ENCODE data around the gene DDHD1.

DNA sequence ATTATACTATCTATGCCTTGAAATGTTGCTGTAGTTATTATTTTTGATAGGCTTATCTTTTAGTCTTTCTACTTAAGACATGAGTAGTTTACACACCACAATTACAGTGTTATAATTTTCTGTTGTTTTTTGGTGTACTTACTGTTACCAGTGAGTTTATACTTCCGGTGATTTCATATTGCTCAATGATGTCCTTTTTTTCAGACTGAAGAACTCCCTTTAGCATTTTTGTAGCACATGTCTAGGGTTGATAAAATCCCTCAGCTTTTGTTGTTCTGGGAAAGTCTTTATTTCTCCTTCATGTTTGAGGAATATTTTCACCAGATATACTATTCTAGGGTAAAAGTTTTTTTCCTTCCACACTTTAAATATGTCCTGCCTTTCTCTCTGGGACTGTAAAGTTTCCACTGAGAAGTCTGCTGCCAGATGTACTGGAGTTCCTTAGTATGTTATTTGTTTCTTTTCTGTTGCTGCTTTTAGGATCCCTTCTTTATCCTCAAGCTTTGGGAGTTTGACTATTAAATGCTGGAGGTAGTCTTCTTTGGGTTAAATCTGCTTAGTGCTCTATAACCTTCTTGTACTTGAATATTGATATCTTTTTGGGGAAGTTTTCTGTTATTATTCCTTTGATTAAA lies 160.8 kb downstream of the DDHD1 start:
- TF ChIP-seq, protein P1, sequence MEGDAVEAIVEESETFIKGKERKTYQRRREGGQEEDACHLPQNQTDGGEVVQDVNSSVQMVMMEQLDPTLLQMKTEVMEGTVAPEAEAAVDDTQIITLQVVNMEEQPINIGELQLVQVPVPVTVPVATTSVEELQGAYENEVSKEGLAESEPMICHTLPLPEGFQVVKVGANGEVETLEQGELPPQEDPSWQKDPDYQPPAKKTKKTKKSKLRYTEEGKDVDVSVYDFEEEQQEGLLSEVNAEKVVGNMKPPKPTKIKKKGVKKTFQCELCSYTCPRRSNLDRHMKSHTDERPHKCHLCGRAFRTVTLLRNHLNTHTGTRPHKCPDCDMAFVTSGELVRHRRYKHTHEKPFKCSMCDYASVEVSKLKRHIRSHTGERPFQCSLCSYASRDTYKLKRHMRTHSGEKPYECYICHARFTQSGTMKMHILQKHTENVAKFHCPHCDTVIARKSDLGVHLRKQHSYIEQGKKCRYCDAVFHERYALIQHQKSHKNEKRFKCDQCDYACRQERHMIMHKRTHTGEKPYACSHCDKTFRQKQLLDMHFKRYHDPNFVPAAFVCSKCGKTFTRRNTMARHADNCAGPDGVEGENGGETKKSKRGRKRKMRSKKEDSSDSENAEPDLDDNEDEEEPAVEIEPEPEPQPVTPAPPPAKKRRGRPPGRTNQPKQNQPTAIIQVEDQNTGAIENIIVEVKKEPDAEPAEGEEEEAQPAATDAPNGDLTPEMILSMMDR (IDR thresholded peaks at IDR 0.05), result no peak
- TF ChIP-seq EP300 (IDR thresholded peaks at IDR 0.05), result no peak

Data from sigmoid colon (tissue), 4 donors.